Right forelimb (tissue), 1 donor: Measurements from ENCODE around the gene MICALL2.

Source experiments
- DNase-seq: peaks from one replicate; pipeline ENCODE4 v3.0.0-alpha.2; 2018

MICALL2 gene

GRCh38 chr7:1411414-1411813 is 47.9 kb downstream of the MICALL2 start:
- DNase-seq, result no peak

- DNase-seq, result no peak
Measured at GRCh38 chr7:1410992-1411391, 48.3 kb downstream of the MICALL2 start.

GRCh38 chr7:1409555-1409954 is 49.7 kb downstream of the MICALL2 start:
- DNase-seq, result no peak

- DNase-seq, result no peak
Measured at GRCh38 chr7:1408466-1408865, 50.8 kb downstream of the MICALL2 start.

GRCh38 chr7:1407892-1408291 is 51.4 kb downstream of the MICALL2 start:
- no peak for DNase-seq

- no peak for DNase-seq
Measured at GRCh38 chr7:1404898-1405548, 54.2 kb downstream of the MICALL2 start.

- DNase-seq, result no peak
Measured at GRCh38 chr7:1404460-1404809, 54.8 kb downstream of the MICALL2 start.

- peak; percentile 77 for DNase-seq
Measured at GRCh38 chr7:1403638-1404459, 55.4 kb downstream of the MICALL2 start.

GRCh38 chr7:1402791-1403637 is 56.3 kb downstream of the MICALL2 start:
- DNase-seq, result no peak

- no peak for DNase-seq
Measured at GRCh38 chr7:1402110-1402790, 57.0 kb downstream of the MICALL2 start.

GRCh38 chr7:1401011-1401410 is 58.3 kb downstream of the MICALL2 start:
- DNase-seq, result no peak

- no peak for DNase-seq
Measured at GRCh38 chr7:1400371-1400770, 58.9 kb downstream of the MICALL2 start.

GRCh38 chr7:1397491-1398327 is 61.6 kb downstream of the MICALL2 start:
- DNase-seq, result no peak

GRCh38 chr7:1396195-1396594 is 63.1 kb downstream of the MICALL2 start:
- DNase-seq, result no peak

- no peak for DNase-seq
Measured at GRCh38 chr7:1395211-1396070, 63.8 kb downstream of the MICALL2 start.

GRCh38 chr7:1394371-1394770 is 64.9 kb downstream of the MICALL2 start:
- no peak for DNase-seq

- no peak for DNase-seq
Measured at GRCh38 chr7:1393421-1393820, 65.8 kb downstream of the MICALL2 start.

- no peak for DNase-seq
Measured at GRCh38 chr7:1392556-1392955, 66.7 kb downstream of the MICALL2 start.

- DNase-seq, result no peak
Measured at GRCh38 chr7:1391449-1391848, 67.8 kb downstream of the MICALL2 start.

- no peak for DNase-seq
Measured at GRCh38 chr7:1388703-1389335, 70.5 kb downstream of the MICALL2 start.
